ENCODE measurements around the gene CAMK2G. TPM values are rescaled to one million over a fixed set of nuclear protein-coding genes. Genes with fewer than 3 reads are reported as not detected.

CAMK2G gene
- total RNA-seq, 1 donor from 2014 or later, result 36.6 TPM

GRCh38 chr10:73886085-73886529 lies 11.8 kb upstream of the CAMK2G start:
- no peaks in the 10 kb centered on the region for H4K20me1 ChIP-seq (ENCODE audit: low read depth)
- H3K4me2 ChIP-seq, result no peak overlapping the region
- no peaks in the 10 kb centered on the region for H3K27me3 ChIP-seq
- peak; percentile 86 for DNase-seq (ENCODE audit: low spot score)
- H3K79me2 ChIP-seq (ENCODE audit: low read depth), result no peaks in the 10 kb centered on the region
- H3K27ac Mint-ChIP-seq, result no peak overlapping the region
- H3K9ac ChIP-seq, result no peak overlapping the region
- no peaks in the 10 kb centered on the region for H3K9me3 ChIP-seq (ENCODE audit: low read depth)
- H2AFZ ChIP-seq (replicated peaks), result no peak overlapping the region
- no peak overlapping the region for H3K4me3 ChIP-seq
- H3K9me3 Mint-ChIP-seq, result no peaks in the 10 kb centered on the region
- peaks cover 5% of the 10 kb centered on the region for H3K4me1 Mint-ChIP-seq
- TF ChIP-seq EZH2 (IDR thresholded peaks at IDR 0.05) (no peak), CTCF (IDR thresholded peaks at IDR 0.05) (peak; percentile 93), EZH2phosphoT487 (IDR thresholded peaks at IDR 0.05) (no peak)
- no peaks in the 10 kb centered on the region for H3F3A ChIP-seq (ENCODE audit: low read depth)
- H3K27me3 Mint-ChIP-seq (ENCODE audit: insufficient read depth, low read depth), result no peaks in the 10 kb centered on the region
- H3K4me3 Mint-ChIP-seq, result no peak overlapping the region
- H3K27ac ChIP-seq, result no peak overlapping the region
- no peaks in the 10 kb centered on the region for H3K36me3 Mint-ChIP-seq
- H3K4me1 ChIP-seq, result no peaks in the 10 kb centered on the region
- no peaks in the 10 kb centered on the region for H3K36me3 ChIP-seq

GRCh38 chr10:73884017-73884416 lies 9.7 kb upstream of the CAMK2G start:
- Histone ChIP-seq H3K4me3 (no peak overlapping the region), H3K79me2 (ENCODE audit: low read depth) (no peaks in the 10 kb centered on the region), H3K27ac (no peak overlapping the region), H3F3A (ENCODE audit: low read depth) (no peaks in the 10 kb centered on the region), H3K4me1 (no peaks in the 10 kb centered on the region), H4K20me1 (ENCODE audit: low read depth) (no peaks in the 10 kb centered on the region), H3K9ac (no peak overlapping the region), H3K9me3 (ENCODE audit: low read depth) (no peaks in the 10 kb centered on the region), H3K36me3 (no peaks in the 10 kb centered on the region), H3K27me3 (no peaks in the 10 kb centered on the region), H3K4me2 (no peak overlapping the region), H2AFZ (replicated peaks) (no peak overlapping the region)
- TF ChIP-seq EZH2 (IDR thresholded peaks at IDR 0.05) (no peak), CTCF (IDR thresholded peaks at IDR 0.05) (no peak), EZH2phosphoT487 (IDR thresholded peaks at IDR 0.05) (no peak)
- no peak overlapping the region for H3K4me3 Mint-ChIP-seq
- peaks cover 2% of the 10 kb centered on the region for H3K27me3 Mint-ChIP-seq (ENCODE audit: insufficient read depth, low read depth)
- no peak overlapping the region for H3K27ac Mint-ChIP-seq
- no peak for DNase-seq (ENCODE audit: low spot score)
- no peaks in the 10 kb centered on the region for H3K36me3 Mint-ChIP-seq
- no peaks in the 10 kb centered on the region for H3K9me3 Mint-ChIP-seq
- peaks cover 5% of the 10 kb centered on the region for H3K4me1 Mint-ChIP-seq

GRCh38 chr10:73881221-73881919 lies 7.0 kb upstream of the CAMK2G start:
- no peaks in the 10 kb centered on the region for H3K4me1 Mint-ChIP-seq

More at GRCh38 chr10:73881221-73881919, 7.0 kb upstream of the CAMK2G start:
- Histone ChIP-seq H3K4me3 (no peak overlapping the region), H3K27me3 (no peaks in the 10 kb centered on the region), H3K4me1 (no peaks in the 10 kb centered on the region), H3K79me2 (ENCODE audit: low read depth) (no peaks in the 10 kb centered on the region), H3K9ac (no peak overlapping the region), H3F3A (ENCODE audit: low read depth) (no peaks in the 10 kb centered on the region), H3K4me2 (no peak overlapping the region), H2AFZ (replicated peaks) (no peak overlapping the region), H3K36me3 (no peaks in the 10 kb centered on the region), H4K20me1 (ENCODE audit: low read depth) (no peaks in the 10 kb centered on the region), H3K27ac (no peak overlapping the region), H3K9me3 (ENCODE audit: low read depth) (no peaks in the 10 kb centered on the region)
- no peak overlapping the region for H3K27ac Mint-ChIP-seq
- H3K4me3 Mint-ChIP-seq, result no peak overlapping the region
- H3K27me3 Mint-ChIP-seq (ENCODE audit: insufficient read depth, low read depth), result peaks cover 3% of the 10 kb centered on the region
- H3K9me3 Mint-ChIP-seq, result no peaks in the 10 kb centered on the region
- no peak for TF ChIP-seq CTCF (IDR thresholded peaks at IDR 0.05)
- no peak for TF ChIP-seq EZH2phosphoT487 (IDR thresholded peaks at IDR 0.05)
- TF ChIP-seq EZH2 (IDR thresholded peaks at IDR 0.05), result no peak
- DNase-seq (ENCODE audit: low spot score), result no peak
- H3K36me3 Mint-ChIP-seq, result no peaks in the 10 kb centered on the region

Data from neural progenitor cell (in vitro differentiated cells).